Neural cell (in vitro differentiated cells): ENCODE data around the gene CPSF7.

Experiments used
- EP300 ChIP-seq: fragments of 450-650 bp; conservative IDR thresholded peaks from 2 replicates; pipeline ENCODE4 v1.6.1; 2014; ENCODE audit warnings: antibody characterized with exemption, mild to moderate bottlenecking, moderate library complexity; ENCODE audit not compliant: poor library complexity, severe bottlenecking
- EZH2 ChIP-seq: fragments of 200-600, 300-800 bp; shearing (Covaris generic), sonication (generic); IDR thresholded peaks from 2 replicates; pipeline ENCODE4 v1.6.1; 2014; ENCODE audit warnings: antibody characterized with exemption, low read length, borderline replicate concordance, mild to moderate bottlenecking; ENCODE audit not compliant: insufficient read depth, poor library complexity, severe bottlenecking
- MXI1 ChIP-seq: fragments of 450-650 bp; conservative IDR thresholded peaks from 2 replicates; pipeline ENCODE4 v1.6.1; 2014; ENCODE audit warnings: antibody characterized with exemption, mild to moderate bottlenecking; ENCODE audit not compliant: poor library complexity, severe bottlenecking
- POLR2AphosphoS5 ChIP-seq: IDR thresholded peaks from 2 replicates; pipeline ENCODE4 v1.6.1; 2012
- RAD21 ChIP-seq: fragments of 450-650 bp; conservative IDR thresholded peaks from 2 replicates; pipeline ENCODE4 v1.6.1; 2014; ENCODE audit warnings: antibody characterized with exemption, mild to moderate bottlenecking, moderate library complexity
- SMC3 ChIP-seq: fragments of 450-650 bp; conservative IDR thresholded peaks from 2 replicates; pipeline ENCODE4 v1.6.1; 2014; ENCODE audit warnings: antibody characterized with exemption, mild to moderate bottlenecking, moderate library complexity; ENCODE audit not compliant: poor library complexity
- TF ChIP-seq, protein P1 (sequence below): fragments of 450-650 bp; IDR thresholded peaks from 2 replicates; pipeline ENCODE4 v1.5.1; 2014; ENCODE audit warnings: antibody characterized with exemption, mild to moderate bottlenecking, moderate library complexity; ENCODE audit not compliant: poor library complexity, severe bottlenecking
- TF ChIP-seq, protein P2 (sequence below): IDR thresholded peaks from 2 replicates; pipeline ENCODE4 v1.6.1; 2012; ENCODE audit warnings: borderline replicate concordance

DNA sequence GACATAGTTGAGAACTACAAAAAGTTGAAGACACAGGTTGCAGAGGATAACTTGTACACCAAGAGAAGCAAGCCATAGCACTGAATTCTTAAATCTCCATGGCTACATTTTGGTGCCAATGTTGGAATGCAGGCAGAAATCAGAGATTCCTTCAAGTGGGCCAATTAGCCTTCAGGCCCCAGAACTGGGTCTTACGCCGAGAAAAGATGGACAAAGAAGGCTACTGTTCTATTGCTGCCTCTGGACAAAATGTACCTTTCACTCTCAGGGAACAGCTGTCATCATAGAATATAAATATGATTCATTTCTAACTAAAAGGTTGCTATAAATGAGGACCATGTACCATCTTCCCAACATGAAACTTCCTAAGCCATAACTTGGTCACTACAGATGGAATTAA is 23.7 kb downstream of the CPSF7 start:
- TF ChIP-seq MXI1 (no peak), POLR2AphosphoS5 (no peak), RAD21 (no peak), EZH2 (no peak), SMC3 (no peak), EP300 (no peak)
- TF ChIP-seq, protein P1, sequence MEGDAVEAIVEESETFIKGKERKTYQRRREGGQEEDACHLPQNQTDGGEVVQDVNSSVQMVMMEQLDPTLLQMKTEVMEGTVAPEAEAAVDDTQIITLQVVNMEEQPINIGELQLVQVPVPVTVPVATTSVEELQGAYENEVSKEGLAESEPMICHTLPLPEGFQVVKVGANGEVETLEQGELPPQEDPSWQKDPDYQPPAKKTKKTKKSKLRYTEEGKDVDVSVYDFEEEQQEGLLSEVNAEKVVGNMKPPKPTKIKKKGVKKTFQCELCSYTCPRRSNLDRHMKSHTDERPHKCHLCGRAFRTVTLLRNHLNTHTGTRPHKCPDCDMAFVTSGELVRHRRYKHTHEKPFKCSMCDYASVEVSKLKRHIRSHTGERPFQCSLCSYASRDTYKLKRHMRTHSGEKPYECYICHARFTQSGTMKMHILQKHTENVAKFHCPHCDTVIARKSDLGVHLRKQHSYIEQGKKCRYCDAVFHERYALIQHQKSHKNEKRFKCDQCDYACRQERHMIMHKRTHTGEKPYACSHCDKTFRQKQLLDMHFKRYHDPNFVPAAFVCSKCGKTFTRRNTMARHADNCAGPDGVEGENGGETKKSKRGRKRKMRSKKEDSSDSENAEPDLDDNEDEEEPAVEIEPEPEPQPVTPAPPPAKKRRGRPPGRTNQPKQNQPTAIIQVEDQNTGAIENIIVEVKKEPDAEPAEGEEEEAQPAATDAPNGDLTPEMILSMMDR = no peak
- TF ChIP-seq, protein P2, sequence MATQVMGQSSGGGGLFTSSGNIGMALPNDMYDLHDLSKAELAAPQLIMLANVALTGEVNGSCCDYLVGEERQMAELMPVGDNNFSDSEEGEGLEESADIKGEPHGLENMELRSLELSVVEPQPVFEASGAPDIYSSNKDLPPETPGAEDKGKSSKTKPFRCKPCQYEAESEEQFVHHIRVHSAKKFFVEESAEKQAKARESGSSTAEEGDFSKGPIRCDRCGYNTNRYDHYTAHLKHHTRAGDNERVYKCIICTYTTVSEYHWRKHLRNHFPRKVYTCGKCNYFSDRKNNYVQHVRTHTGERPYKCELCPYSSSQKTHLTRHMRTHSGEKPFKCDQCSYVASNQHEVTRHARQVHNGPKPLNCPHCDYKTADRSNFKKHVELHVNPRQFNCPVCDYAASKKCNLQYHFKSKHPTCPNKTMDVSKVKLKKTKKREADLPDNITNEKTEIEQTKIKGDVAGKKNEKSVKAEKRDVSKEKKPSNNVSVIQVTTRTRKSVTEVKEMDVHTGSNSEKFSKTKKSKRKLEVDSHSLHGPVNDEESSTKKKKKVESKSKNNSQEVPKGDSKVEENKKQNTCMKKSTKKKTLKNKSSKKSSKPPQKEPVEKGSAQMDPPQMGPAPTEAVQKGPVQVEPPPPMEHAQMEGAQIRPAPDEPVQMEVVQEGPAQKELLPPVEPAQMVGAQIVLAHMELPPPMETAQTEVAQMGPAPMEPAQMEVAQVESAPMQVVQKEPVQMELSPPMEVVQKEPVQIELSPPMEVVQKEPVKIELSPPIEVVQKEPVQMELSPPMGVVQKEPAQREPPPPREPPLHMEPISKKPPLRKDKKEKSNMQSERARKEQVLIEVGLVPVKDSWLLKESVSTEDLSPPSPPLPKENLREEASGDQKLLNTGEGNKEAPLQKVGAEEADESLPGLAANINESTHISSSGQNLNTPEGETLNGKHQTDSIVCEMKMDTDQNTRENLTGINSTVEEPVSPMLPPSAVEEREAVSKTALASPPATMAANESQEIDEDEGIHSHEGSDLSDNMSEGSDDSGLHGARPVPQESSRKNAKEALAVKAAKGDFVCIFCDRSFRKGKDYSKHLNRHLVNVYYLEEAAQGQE = no peak
